Karpas-422 (cell line): ENCODE results near the gene BRD8. TPM values are rescaled to one million over a fixed set of nuclear protein-coding genes. Genes with fewer than 3 reads are reported as not detected.
"Not testable (repeated sequence)": the region's sequence is repeated elsewhere in the genome, so short reads cannot be mapped to it uniquely, and the experiment has no call there.

Experiments
- DNase-seq: peaks from one replicate; pipeline ENCODE4 v3.0.0-alpha.2; 2015
- H2AFZ ChIP-seq: fragments of 200-600 bp; sonication (generic); 2 replicates; pipeline ENCODE4 v1.6.1; 2014; ENCODE audit warnings: antibody characterized with exemption, low read length, mixed read lengths
- H3K27ac ChIP-seq: fragments of 200-600 bp; sonication (generic); 2 replicates; pipeline ENCODE4 v1.5.1; 2014; ENCODE audit warnings: mild to moderate bottlenecking, low read length, moderate library complexity
- H3K27me3 ChIP-seq: fragments of 200-600 bp; sonication (generic); 2 replicates; pipeline ENCODE4 v1.6.1; 2014; ENCODE audit warnings: low read length, mixed read lengths
- H3K36me3 ChIP-seq: fragments of 200-600 bp; sonication (generic); 2 replicates; pipeline ENCODE4 v1.6.1; 2014; ENCODE audit warnings: low read length, mixed read lengths; ENCODE audit not compliant: insufficient read depth
- H3K4me1 ChIP-seq: fragments of 200-600 bp; sonication (generic); 2 replicates; pipeline ENCODE4 v1.6.1; 2014; ENCODE audit warnings: mild to moderate bottlenecking, low read length, mixed read lengths
- H3K4me2 ChIP-seq: fragments of 200-600 bp; sonication (generic); 2 replicates; pipeline ENCODE4 v1.6.1; 2014; ENCODE audit warnings: low read length, low read depth, mild to moderate bottlenecking; ENCODE audit not compliant: poor library complexity, severe bottlenecking
- H3K4me3 ChIP-seq: fragments of 200-600 bp; sonication (generic); 2 replicates; pipeline ENCODE4 v1.5.1; 2014; ENCODE audit warnings: mild to moderate bottlenecking, antibody characterized with exemption, low read length, mixed read lengths
- H3K79me2 ChIP-seq: fragments of 200-600 bp; sonication (generic); 2 replicates; pipeline ENCODE4 v1.6.1; 2014; ENCODE audit warnings: mild to moderate bottlenecking, low read length, mixed read lengths
- H3K9ac ChIP-seq: fragments of 200-600 bp; sonication (generic); 2 replicates; pipeline ENCODE4 v1.6.0; 2014; ENCODE audit warnings: low read length
- H3K9me2 ChIP-seq: fragments of 200-600 bp; sonication (generic), shearing (Covaris generic); replicated peaks from 2 replicates; pipeline ENCODE4 v1.6.0; 2014; ENCODE audit warnings: mild to moderate bottlenecking, low read length, moderate library complexity; ENCODE audit not compliant: insufficient read depth
- H3K9me3 ChIP-seq: fragments of 300-700, 200-600 bp; sonication (generic); 2 replicates; pipeline ENCODE4 v1.6.1; 2014; ENCODE audit warnings: low read length, mixed read lengths
- H4K20me1 ChIP-seq: fragments of 200-600 bp; sonication (generic); 2 replicates; pipeline ENCODE4 v1.6.1; 2014; ENCODE audit warnings: mild to moderate bottlenecking, antibody characterized with exemption, low read length, low read depth; ENCODE audit not compliant: insufficient read depth
- total RNA-seq: library from RNA; depleted of rRNA; stranded (reverse); fragments of >200 nt; shearing (Covaris generic); gene quantifications from 2 replicates; pipeline ENCODE4 v1.2.3, GENCODE V29; 2014; ENCODE audit warnings: low replicate concordance

The BRD8 gene
- total RNA-seq, 1 experiment from 2014 or later: 51.9 TPM

DNA sequence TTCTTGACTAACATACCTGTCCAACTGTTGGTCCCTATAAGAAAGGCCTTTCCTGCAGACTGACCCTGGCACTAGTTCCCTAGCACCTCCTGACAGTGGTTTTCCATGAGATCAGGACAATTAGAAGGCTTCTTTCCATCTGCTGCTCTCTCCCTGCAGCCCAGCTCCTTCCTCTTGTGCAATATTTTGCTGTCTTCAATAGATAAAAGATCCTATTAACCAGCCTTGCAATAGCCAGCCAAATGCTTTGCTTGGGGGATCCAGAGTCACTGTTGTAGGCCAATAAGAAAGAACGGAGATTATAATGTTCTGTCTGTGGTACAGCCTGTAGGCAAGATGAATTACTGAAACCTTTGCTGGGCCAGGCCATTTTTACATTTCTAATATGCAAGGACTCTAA, 20.8 kb downstream of the BRD8 start:
- no peaks in the 10 kb centered on the region for H3K27me3 ChIP-seq
- no peaks in the 10 kb centered on the region for H3K79me2 ChIP-seq
- H3K9me3 ChIP-seq: no peaks in the 10 kb centered on the region
- H3K36me3 ChIP-seq: peaks cover 43% of the 10 kb centered on the region
- H4K20me1 ChIP-seq: no peaks in the 10 kb centered on the region
- no peak overlapping the region for H3K27ac ChIP-seq
- no peak overlapping the region for H3K9ac ChIP-seq
- no peaks in the 10 kb centered on the region for H3K4me1 ChIP-seq
- no peak overlapping the region for H2AFZ ChIP-seq
- no peak for DNase-seq
- H3K9me2 ChIP-seq: no peaks in the 10 kb centered on the region
- H3K4me2 ChIP-seq: no peak overlapping the region
- H3K4me3 ChIP-seq: no peak overlapping the region

DNA sequence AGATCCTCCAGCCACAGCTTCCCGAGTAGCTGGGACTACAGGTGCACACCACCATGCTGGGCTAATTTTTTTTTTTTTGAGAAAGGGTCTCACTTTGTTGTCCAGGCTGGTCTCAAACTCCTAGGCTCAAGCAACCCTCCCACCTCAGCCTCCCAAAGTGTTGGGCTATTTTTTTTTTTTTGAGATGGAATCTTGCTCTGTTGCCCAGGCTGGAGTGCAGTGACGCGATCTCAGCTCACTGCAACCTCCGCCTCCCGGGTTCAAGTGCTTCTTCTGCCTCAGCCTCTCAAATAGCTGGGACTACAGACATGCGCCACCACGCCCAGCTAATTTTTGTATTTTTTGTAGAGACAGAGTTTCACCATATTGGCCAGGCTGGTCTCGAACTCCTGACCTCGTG, 22.5 kb downstream of the BRD8 start:
- H3K36me3 ChIP-seq: peaks cover 33% of the 10 kb centered on the region
- H4K20me1 ChIP-seq, H3K27ac ChIP-seq, H3K4me1 ChIP-seq, H3K4me2 ChIP-seq, H3K9ac ChIP-seq, H3K9me3 ChIP-seq, DNase-seq, H3K4me3 ChIP-seq, H3K9me2 ChIP-seq, H3K79me2 ChIP-seq, H3K27me3 ChIP-seq, H2AFZ ChIP-seq: not testable (repeated sequence)

DNA sequence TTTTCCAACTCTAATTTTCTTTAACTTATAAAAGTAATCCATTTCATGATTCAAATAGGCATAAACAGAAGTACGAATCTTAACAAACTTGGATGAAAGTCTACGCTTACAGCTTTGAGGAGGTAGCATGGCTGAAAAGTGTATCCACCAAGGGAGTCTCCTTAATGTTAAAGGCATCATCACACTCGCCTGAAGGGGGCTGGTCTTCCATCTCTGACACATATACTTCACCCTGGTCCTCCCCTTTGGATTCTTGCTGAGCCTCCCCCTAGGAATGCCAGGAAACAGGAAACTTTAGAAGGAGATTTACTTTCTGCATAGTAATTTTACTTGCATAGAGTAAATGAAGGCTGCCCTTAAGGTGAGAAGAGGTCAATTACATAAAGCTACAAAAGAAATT, 28.9 kb downstream of the BRD8 start:
- Histone ChIP-seq H3K4me1 (no peaks in the 10 kb centered on the region), H3K9me2 (no peaks in the 10 kb centered on the region), H4K20me1 (no peaks in the 10 kb centered on the region), H3K27ac (no peak overlapping the region), H3K4me2 (no peak overlapping the region), H3K4me3 (no peak overlapping the region), H3K27me3 (no peaks in the 10 kb centered on the region), H3K9me3 (no peaks in the 10 kb centered on the region), H3K79me2 (no peaks in the 10 kb centered on the region), H3K36me3 (no peaks in the 10 kb centered on the region), H2AFZ (no peak overlapping the region), H3K9ac (no peak overlapping the region)
- DNase-seq: no peak

DNA sequence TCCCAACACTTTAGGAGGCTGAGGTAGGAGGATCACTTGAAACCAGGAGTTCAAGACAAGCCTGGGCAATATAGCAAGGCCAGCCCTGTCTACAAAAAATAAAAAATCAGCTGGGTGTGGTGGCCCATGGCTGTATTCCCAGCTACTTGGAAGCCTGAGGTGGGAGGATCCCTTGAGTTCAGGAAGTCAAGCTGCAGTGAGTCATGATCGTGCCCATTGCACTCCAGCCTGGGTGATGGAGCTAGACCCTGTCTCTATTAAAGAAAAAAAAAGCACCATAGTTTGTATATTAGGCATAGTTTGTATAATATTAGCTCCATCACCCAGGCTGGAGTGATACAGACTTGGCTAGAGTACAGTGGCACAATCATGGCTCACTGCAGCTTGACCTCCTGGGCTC, 29.6 kb downstream of the BRD8 start:
- no peak overlapping the region for H3K27ac ChIP-seq
- H3K79me2 ChIP-seq: no peaks in the 10 kb centered on the region

GRCh38 chr5:138143578-138143977, 34.9 kb downstream of the BRD8 start:
- not testable (repeated sequence) for H3K36me3 ChIP-seq, H3K4me3 ChIP-seq, H3K27me3 ChIP-seq, DNase-seq, H4K20me1 ChIP-seq, H2AFZ ChIP-seq, H3K9me3 ChIP-seq, H3K9me2 ChIP-seq, H3K4me2 ChIP-seq, H3K27ac ChIP-seq, H3K79me2 ChIP-seq, H3K9ac ChIP-seq
- peaks cover 20% of the 10 kb centered on the region for H3K4me1 ChIP-seq

More for the DNA sequence above, 29.6 kb downstream of the BRD8 start:
- no peaks in the 10 kb centered on the region for H3K4me1 ChIP-seq
- no peaks in the 10 kb centered on the region for H3K36me3 ChIP-seq
- H3K27me3 ChIP-seq: no peaks in the 10 kb centered on the region
- no peak overlapping the region for H2AFZ ChIP-seq
- no peak overlapping the region for H3K4me3 ChIP-seq
- no peak for DNase-seq
- no peak overlapping the region for H3K9ac ChIP-seq
- H3K9me3 ChIP-seq: no peaks in the 10 kb centered on the region
- H3K4me2 ChIP-seq: no peak overlapping the region
- no peaks in the 10 kb centered on the region for H4K20me1 ChIP-seq
- no peaks in the 10 kb centered on the region for H3K9me2 ChIP-seq

DNA sequence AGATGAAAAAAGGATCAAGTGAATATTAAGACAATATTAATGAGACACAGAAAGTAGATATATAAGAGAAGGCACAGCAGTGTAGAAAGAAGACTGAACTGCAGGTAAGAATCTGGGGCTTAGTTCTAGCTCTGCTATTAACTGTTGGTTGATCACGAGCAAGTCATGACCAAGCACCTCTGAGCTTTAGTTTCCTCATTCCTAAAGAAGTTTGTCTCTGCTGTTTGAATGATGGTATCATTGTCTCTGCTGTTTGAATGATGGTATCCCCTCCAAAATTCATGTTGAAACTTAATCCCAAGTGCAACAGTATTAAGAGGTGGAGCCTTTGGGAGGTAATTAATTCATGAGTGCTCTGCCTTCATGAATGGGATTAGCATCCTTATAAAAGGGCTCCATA, 36.7 kb downstream of the BRD8 start:
- no peaks in the 10 kb centered on the region for H3K79me2 ChIP-seq
- no peak for DNase-seq
- H2AFZ ChIP-seq: no peak overlapping the region
- no peak overlapping the region for H3K4me3 ChIP-seq
- H3K9me3 ChIP-seq: no peaks in the 10 kb centered on the region
- no peaks in the 10 kb centered on the region for H3K27me3 ChIP-seq
- no peak overlapping the region for H3K4me2 ChIP-seq
- no peaks in the 10 kb centered on the region for H4K20me1 ChIP-seq
- H3K36me3 ChIP-seq: no peaks in the 10 kb centered on the region
- H3K9ac ChIP-seq: no peak overlapping the region
- H3K27ac ChIP-seq: no peak overlapping the region
- H3K4me1 ChIP-seq: peaks cover 27% of the 10 kb centered on the region
- no peaks in the 10 kb centered on the region for H3K9me2 ChIP-seq

DNA sequence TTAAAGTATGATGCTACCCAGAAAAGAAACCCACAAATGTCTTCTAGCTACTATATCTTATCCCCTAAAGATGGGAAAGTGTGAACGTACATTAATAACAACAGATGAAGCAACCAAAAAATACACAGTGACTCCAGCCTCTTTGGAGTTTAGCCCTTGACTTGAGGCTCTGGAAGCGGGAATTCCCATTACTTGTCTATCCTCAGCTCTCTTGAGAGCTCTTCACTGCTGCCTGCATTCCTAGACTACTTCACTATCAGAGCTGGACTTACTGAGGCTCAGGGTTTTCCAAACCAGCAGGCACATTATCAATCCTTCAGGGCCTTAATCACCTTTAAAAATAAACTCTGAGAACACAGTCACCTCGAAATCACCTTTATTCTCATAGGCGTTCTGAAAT, 38.2 kb downstream of the BRD8 start:
- Histone ChIP-seq H3K79me2 (no peaks in the 10 kb centered on the region), H3K9me2 (no peaks in the 10 kb centered on the region), H3K4me1 (peaks cover 27% of the 10 kb centered on the region), H2AFZ (peak overlapping the region; percentile 94), H3K27me3 (no peaks in the 10 kb centered on the region), H3K36me3 (no peaks in the 10 kb centered on the region), H3K4me2 (peak overlapping the region; percentile 99), H4K20me1 (no peaks in the 10 kb centered on the region), H3K27ac (peak overlapping the region; percentile 69; the same call in 1 of the 2 replicates), H3K9me3 (no peaks in the 10 kb centered on the region), H3K9ac (peak overlapping the region; percentile 58), H3K4me3 (0 out of 2 replicates have a peak overlapping the region, but pooled peaks have one; percentile 70)
- no peak for DNase-seq

- no peaks in the 10 kb centered on the region for H4K20me1 ChIP-seq
- peak overlapping the region; percentile 99 for H3K4me2 ChIP-seq
- peak overlapping the region; percentile 70 for H3K4me3 ChIP-seq
These were observed 38.7 kb downstream of the BRD8 start for GRCh38 chr5:138139781-138140090.

More at GRCh38 chr5:138139781-138140090, 38.7 kb downstream of the BRD8 start:
- no peaks in the 10 kb centered on the region for H3K36me3 ChIP-seq
- no peaks in the 10 kb centered on the region for H3K9me2 ChIP-seq
- H3K79me2 ChIP-seq: no peaks in the 10 kb centered on the region
- peaks cover 27% of the 10 kb centered on the region for H3K4me1 ChIP-seq
- peak overlapping the region; percentile 69 for H3K27ac ChIP-seq
- H3K9ac ChIP-seq: peak overlapping the region; percentile 58
- H3K9me3 ChIP-seq: no peaks in the 10 kb centered on the region
- no peaks in the 10 kb centered on the region for H3K27me3 ChIP-seq
- DNase-seq: peak; percentile 59
- peak overlapping the region; percentile 94 for H2AFZ ChIP-seq
